Cardiac muscle cell (in vitro differentiated cells and primary cell): ENCODE results near the gene JPT2. TPM values are rescaled to one million over a fixed set of nuclear protein-coding genes. Genes with fewer than 3 reads are reported as not detected.

Experiments
- DNase-seq, 2 donors: peaks; one replicate each; pipeline versions ENCODE4 v3.0.0 to v3.0.0-alpha.2; 2010 to 2017; ENCODE audit warnings: low read depth in 1 of 2, low spot score in 1 of 2
- H3K27ac ChIP-seq: fragments of 200-600 bp; sonication (generic); 2 replicates; pipeline ENCODE4 v1.5.1; 2016
- H3K27me3 ChIP-seq: fragments of 200-600 bp; sonication (generic); 2 replicates; pipeline ENCODE4 v1.6.0; 2016; ENCODE audit warnings: control low read depth
- H3K36me3 ChIP-seq: fragments of 200-600 bp; sonication (generic); 2 replicates; pipeline ENCODE4 v1.5.1; 2016; ENCODE audit warnings: control low read depth
- H3K4me1 ChIP-seq: fragments of 200-600 bp; sonication (generic); 2 replicates; pipeline ENCODE4 v1.8.1; 2017; ENCODE audit warnings: low read depth, mild to moderate bottlenecking, mixed run types
- H3K4me3 ChIP-seq: fragments of 200-600 bp; sonication (generic); 2 replicates; pipeline ENCODE4 v1.5.1; 2016; ENCODE audit warnings: mild to moderate bottlenecking
- H3K9me3 ChIP-seq: fragments of 200-600 bp; sonication (generic); 2 replicates; pipeline ENCODE4 v1.5.1; 2017; ENCODE audit warnings: low read depth, mild to moderate bottlenecking, control low read depth
- CTCF ChIP-seq: IDR thresholded peaks from 2 replicates; pipeline ENCODE4 v1.5.1; 2012; ENCODE audit warnings: low read depth, mild to moderate bottlenecking, low read length
- polyA plus RNA-seq: library from polyadenylated mRNA; unstranded; fragments of >200 nt; fragmentation: Nextera tagmentation; extraction: Ambion mirVana; gene quantifications from 2 replicates; pipeline ENCODE4 v1.2.1, GENCODE V29; 2016
- total RNA-seq: library from RNA; depleted of rRNA; stranded (reverse); fragments of >200 nt; gene quantifications from 2 replicates; pipeline ENCODE4 v1.2.3, GENCODE V29; 2016

Gene JPT2
- total and polyA plus RNA-seq, 2 experiments from 2014 or later: 10.0 to 34.5 TPM

DNA sequence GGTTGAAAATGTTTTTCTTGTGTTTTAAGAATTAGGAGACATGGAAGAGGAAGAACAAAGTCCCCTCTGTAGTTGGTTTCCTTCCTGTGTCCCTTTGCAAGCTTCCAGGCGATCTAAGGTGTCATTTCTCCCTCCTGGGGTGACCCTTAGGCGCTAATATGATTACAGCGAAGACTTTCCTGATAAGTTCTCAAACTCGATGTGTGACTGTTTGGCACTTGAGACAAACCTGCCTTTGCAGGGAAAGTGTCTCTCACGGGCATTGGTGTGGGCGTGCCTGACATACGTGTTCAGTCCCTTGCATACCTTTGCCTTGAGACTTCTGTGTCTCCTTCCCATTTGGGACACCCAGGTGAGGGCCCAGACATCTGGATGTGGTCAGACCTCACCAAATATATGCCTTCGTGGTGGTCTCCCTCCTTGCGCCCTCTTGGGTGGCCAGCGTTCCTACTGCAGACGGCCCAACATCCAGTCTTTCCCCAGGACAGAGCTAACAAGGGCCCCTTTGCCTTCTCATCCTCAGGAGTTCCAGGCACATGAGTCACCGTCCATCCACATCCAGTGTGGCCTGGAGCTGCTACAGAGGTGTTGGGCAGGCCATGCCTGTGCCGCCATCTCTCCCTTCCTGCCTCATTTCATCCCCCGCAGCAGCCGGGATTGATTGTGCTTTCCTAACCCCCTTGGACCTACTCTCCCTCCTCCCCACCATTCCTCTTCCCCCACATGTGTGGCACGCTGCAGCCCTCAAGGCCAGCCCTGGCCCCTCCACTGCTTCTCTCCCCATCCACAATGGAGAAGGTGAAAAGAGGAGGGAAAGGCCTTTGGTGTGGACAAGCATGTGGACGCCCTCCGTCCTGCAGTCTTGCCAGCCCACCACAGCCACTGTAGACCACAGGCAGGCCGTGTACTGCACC is 3.1 kb upstream of the JPT2 start:
- peaks cover 4% of the 10 kb centered on the region for H3K4me1 ChIP-seq
- DNase-seq: peak in 1 of 2 donors; percentile 49
- H3K27me3 ChIP-seq: no peaks in the 10 kb centered on the region
- no peaks in the 10 kb centered on the region for H3K9me3 ChIP-seq
- peaks cover 19% of the 10 kb centered on the region for H3K36me3 ChIP-seq
- TF ChIP-seq CTCF: no peak
- H3K27ac ChIP-seq: no peak overlapping the region
- no peak overlapping the region for H3K4me3 ChIP-seq

DNA sequence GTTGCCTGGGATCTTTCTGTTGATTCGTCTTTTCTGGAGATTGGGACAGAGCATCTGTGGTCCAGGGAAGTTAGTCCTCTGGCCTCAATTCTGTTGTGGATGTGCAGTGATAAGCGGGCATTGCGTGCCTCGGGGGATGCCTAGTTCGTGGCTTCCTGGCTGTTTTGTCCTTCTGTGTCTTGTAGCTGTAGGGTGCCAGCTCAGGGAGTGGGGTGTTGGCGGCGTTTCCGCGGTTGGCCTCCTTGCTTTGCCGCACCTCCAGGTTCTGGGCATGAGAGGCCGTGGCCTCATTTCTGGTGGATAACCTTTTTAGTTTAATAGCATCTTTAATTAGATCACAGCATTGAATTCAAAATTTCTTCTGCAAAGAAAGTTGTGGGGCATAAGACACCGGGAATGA is 1.4 kb upstream of the JPT2 start:
- no peak for TF ChIP-seq CTCF
- Histone ChIP-seq H3K36me3 (peaks cover 18% of the 10 kb centered on the region), H3K4me1 (peaks cover 4% of the 10 kb centered on the region), H3K9me3 (no peaks in the 10 kb centered on the region), H3K27ac (no peak overlapping the region), H3K4me3 (no peak overlapping the region), H3K27me3 (no peaks in the 10 kb centered on the region)
- no peak for DNase-seq

DNA sequence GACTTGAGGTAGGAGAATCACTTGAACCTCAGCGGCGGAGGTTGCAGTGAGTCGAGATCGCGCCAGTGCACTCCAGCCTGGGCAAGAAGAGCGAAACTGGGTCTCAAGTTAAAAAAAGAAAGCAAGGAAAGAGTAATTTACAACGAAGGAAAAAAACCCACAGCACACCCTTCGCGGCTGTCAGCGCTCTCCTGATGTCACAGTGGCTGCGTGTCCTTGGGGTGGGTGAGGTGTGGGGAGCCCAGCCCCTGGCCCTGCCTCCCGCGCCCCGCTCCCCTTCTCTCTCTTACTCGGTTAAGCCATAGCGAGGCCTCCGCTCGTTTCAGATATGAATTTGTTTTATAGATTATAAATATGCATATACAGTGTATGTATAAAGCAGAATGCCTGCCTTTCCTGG is 740 bp upstream of the JPT2 start:
- no peaks in the 10 kb centered on the region for H3K9me3 ChIP-seq
- H3K27me3 ChIP-seq: no peaks in the 10 kb centered on the region
- DNase-seq: no peak
- peaks cover 4% of the 10 kb centered on the region for H3K4me1 ChIP-seq
- H3K36me3 ChIP-seq: peaks cover 11% of the 10 kb centered on the region
- no peak overlapping the region for H3K27ac ChIP-seq
- no peak for TF ChIP-seq CTCF
- peak overlapping the region; percentile 36 for H3K4me3 ChIP-seq

- peaks cover 9% of the 10 kb centered on the region for H3K36me3 ChIP-seq
- H3K4me3 ChIP-seq: peak overlapping the region; percentile 71
- DNase-seq: peak; percentile 22 to 40
- peaks cover 4% of the 10 kb centered on the region for H3K4me1 ChIP-seq
- TF ChIP-seq CTCF: no peak
- no peaks in the 10 kb centered on the region for H3K9me3 ChIP-seq
- peak overlapping the region; percentile 74 for H3K27ac ChIP-seq
- H3K27me3 ChIP-seq: no peaks in the 10 kb centered on the region
Observed at GRCh38 chr16:1678500-1679098, 520 bp downstream of the JPT2 start.

GRCh38 chr16:1680361-1680760 is 2.3 kb downstream of the JPT2 start:
- no peak for TF ChIP-seq CTCF
- Histone ChIP-seq H3K4me3 (no peak overlapping the region), H3K36me3 (peaks cover 6% of the 10 kb centered on the region), H3K9me3 (no peaks in the 10 kb centered on the region), H3K4me1 (peaks cover 4% of the 10 kb centered on the region), H3K27me3 (no peaks in the 10 kb centered on the region), H3K27ac (no peak overlapping the region)
- no peak for DNase-seq
